Inferior parietal cortex (tissue), 1 donor: ENCODE data around the gene ZNF200.
"Not testable (repeated sequence)": the region's sequence is repeated elsewhere in the genome, so short reads cannot be mapped to it uniquely, and the experiment has no call there.

Experiments used
- DNase-seq: peaks from one replicate; pipeline ENCODE4 v3.0.0-alpha.2; 2016; ENCODE audit errors: extremely low spot score

ZNF200 gene

GRCh38 chr16:3202903-3203539 is 31.9 kb downstream of the ZNF200 start:
- no peak for DNase-seq

DNA sequence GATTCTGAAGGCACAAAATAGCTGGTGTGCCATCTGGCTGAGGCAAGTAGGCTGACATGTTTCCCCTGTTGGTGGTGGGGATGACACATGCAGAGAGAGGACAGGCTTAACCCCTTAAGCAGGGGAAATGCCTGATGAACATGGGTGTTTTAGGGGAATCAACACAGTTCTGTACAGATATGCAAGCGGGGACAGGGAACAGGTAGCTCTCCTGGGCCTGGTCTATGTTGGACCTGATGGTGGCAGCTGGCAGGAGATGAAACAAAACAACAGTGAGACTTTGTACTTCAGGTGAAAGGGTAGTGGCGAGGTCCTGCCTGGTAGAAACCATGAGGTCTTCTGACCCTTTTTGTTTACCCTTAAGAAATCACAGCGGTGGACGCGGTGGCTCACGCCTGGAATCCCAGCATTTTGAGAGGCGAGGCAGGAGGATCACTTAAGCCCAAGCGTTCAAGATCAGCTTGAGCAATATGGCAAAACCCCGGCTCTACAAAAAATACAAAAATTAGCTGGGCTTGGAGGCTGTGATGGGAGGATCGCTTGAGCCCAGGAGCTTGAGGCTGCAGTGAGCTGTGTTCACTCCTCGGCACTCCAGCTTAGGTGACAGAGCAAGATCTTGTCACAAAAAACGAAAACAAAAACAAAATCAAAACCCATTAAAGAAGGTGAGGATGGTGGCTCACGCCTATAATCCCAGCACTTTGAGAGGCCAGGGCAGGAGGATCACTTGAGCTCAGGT is 36.5 kb downstream of the ZNF200 start:
- DNase-seq = no peak

GRCh38 chr16:3197694-3198333 is 37.1 kb downstream of the ZNF200 start:
- not testable (repeated sequence) for DNase-seq

GRCh38 chr16:3195975-3196374 is 39.0 kb downstream of the ZNF200 start:
- DNase-seq = no peak

DNA sequence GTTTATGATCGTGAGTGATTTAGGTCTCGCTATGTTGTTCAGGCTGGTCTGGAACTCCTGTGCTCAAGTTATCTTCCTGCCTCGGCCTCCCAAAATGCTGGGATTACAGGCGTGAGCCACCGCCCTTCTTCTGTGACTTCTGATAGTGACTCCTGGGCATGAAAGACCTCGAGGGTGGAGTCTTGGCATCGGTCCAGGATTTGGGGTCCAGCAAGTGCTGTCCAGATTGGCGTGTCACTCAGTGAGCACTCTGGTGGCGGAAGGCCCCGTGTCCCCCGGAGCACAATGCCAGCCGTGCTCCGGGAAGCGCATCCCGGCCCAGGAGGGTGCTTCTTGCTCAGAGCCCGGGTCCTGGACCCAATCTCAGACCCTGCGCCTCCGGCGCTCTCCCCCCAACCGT is 40.2 kb downstream of the ZNF200 start:
- no peak for DNase-seq

- no peak for DNase-seq
These were observed 41.4 kb downstream of the ZNF200 start for GRCh38 chr16:3193221-3194212.

GRCh38 chr16:3192476-3193019 is 42.4 kb downstream of the ZNF200 start:
- no peak for DNase-seq

- no peak for DNase-seq
These were observed 44.0 kb downstream of the ZNF200 start for GRCh38 chr16:3190949-3191353.

- DNase-seq = no peak
These were observed 45.1 kb downstream of the ZNF200 start for GRCh38 chr16:3189869-3190268.

DNA sequence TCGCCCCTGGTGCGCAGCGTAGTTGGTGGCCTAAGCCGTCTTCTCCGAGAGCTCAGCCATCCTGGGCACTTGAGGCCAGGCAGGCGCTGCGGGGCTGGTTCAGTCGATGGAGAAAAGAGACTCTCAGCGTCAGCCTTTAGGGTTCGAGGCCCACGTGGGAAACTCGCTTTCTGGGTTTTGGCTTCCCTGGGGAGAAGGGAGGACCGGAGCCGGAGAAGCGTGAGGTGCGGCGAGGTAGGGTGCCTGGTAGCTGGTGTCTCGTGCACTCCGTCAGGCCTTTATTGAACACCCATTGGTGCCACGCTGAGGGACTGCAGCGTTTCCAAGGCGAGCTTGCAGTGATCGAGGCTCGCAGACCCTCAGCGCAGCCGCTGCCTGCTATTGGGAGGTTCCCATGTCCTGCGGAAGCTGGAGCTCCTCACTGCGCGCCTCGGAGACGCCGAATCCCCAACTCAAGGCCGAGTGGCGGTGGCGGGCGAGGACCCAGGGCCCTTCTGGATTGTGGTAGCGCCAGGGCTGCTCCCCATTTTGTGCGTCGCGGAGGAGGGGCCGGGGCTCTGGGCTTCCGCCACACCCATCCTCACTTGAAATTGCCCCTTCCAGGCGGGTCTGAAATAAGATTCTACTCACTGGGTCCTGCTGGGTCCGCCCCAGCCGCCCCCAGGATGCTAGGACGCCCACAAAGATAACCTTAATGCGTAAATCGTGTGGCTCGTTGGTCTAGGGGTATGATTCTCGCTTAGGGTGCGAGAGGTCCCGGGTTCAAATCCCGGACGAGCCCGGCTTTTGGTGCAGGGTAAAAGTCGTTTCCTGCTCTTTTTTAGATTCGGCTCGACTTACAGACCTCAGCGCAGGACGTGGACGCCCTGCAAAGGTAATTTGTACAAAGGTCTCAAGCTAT is 45.8 kb downstream of the ZNF200 start:
- DNase-seq = no peak

- no peak for DNase-seq
These were observed 46.4 kb downstream of the ZNF200 start for GRCh38 chr16:3188675-3188924.

GRCh38 chr16:3187798-3188674 is 46.9 kb downstream of the ZNF200 start, which contains the start of gene OR1F1:
Gene OR1F1 (plus strand): TSS chr16:3188204.
- no peak for DNase-seq

GRCh38 chr16:3186946-3187690 is 47.8 kb downstream of the ZNF200 start:
- DNase-seq = no peak

- no peak for DNase-seq
These were observed 51.4 kb downstream of the ZNF200 start for GRCh38 chr16:3183445-3184139.

DNA sequence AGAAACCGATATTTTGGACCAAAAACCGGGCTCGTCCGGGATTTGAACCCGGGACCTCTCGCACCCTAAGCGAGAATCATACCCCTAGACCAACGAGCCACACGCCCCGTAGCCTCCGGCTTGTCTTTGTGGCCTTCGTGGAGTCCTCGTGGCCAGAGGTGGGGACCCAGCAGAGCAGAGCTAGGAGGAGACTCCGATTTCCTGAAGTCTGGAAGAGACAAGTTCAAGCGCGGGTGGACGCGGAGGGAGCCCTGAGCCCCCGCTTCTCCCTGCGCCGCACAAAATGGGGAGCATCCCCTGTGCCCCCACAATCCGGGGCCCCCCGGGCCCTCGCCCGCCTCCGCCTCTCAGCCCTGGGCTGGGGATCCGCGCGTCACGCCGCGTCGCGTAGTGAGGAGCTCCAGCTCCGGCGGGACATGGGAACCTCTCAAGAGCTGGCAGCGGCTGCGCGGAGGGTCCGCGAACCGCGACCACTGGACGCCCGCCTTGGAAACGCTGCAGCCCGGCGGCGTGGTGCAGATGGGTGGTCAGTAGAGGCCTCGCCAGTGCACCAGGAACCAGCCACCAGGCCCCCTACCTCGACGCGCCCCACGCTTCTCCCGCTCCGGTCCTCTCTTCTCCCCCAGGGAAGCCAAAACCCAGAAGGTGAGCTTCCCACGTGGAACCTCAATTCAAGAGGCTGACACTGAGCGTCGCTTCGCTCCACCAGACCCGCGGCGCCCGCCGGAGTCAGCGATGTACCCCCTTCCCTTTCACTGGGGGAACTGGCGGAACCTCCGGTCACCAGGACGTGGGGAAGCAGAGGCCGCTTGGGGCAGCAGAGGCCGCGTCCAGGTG is 52.1 kb downstream of the ZNF200 start:
- DNase-seq = no peak

- DNase-seq = not testable (repeated sequence)
These were observed 52.7 kb downstream of the ZNF200 start for GRCh38 chr16:3182293-3182607.

GRCh38 chr16:3180445-3180878 is 54.5 kb downstream of the ZNF200 start:
- DNase-seq = no peak

DNA sequence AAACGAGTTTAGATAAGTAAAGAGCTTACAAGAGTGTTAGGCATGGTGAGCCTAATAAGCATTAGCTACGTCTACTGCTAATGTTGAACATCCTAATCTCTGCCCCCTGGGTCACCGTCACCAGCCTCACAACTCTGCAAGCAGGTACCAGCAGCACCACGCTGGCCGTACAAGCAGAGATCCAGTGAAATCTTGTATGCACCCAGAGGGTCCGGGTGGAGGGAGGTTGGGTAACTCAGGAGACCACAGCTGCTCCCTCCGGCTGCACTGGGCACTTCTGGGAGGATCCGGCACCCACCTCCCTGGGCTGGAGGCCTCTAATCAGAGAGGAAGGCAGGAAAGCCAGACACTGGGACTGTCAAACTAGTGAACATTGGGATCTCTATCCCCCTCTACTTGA is 55.3 kb downstream of the ZNF200 start:
- DNase-seq = no peak
